A549 (cell line): ENCODE measurements around the gene PKD1.

Source experiments
- CEBPB ChIP-seq, 2 experiments: fragments of >200 bp in 1 of 2; sonication (Bioruptor Twin) in 1 of 2; formaldehyde crosslinking in 1 of 2; IDR thresholded peaks; 2 replicates each; pipeline ENCODE4 v1.6.1; 2012 to 2016
- E2F6 ChIP-seq: IDR thresholded peaks from 2 replicates; pipeline ENCODE4 v1.6.1; 2012; ENCODE audit warnings: low read depth, borderline replicate concordance
- ESRRA ChIP-seq: fragments of 150-350 bp; IDR thresholded peaks from 2 replicates; pipeline ENCODE4 v1.6.1; 2014; ENCODE audit warnings: mild to moderate bottlenecking, low read length, borderline replicate concordance
- RAD21 ChIP-seq, 2 experiments: fragments of >200 bp in 1 of 2; sonication (Bioruptor Twin) in 1 of 2; formaldehyde crosslinking in 1 of 2; IDR thresholded peaks in 1 of 2; conservative IDR thresholded peaks in 1 of 2; 2 replicates in 1 of 2; 3 replicates in 1 of 2; pipeline ENCODE4 v1.6.1; 2012 to 2018; ENCODE audit warnings: inconsistent platforms in 1 of 2
- TP53 ChIP-seq: fragments of 250-450 bp; sonication (Bioruptor Pico); IDR thresholded peaks from 2 replicates; pipeline ENCODE4 v1.5.0; 2021; ENCODE audit warnings: mild to moderate bottlenecking, moderate library complexity
- TF ChIP-seq, protein P1 (sequence below): fragments of >200 bp; sonication (Bioruptor Twin); formaldehyde crosslinking; IDR thresholded peaks from 3 replicates; pipeline ENCODE4 v1.6.1; 2016

DNA sequence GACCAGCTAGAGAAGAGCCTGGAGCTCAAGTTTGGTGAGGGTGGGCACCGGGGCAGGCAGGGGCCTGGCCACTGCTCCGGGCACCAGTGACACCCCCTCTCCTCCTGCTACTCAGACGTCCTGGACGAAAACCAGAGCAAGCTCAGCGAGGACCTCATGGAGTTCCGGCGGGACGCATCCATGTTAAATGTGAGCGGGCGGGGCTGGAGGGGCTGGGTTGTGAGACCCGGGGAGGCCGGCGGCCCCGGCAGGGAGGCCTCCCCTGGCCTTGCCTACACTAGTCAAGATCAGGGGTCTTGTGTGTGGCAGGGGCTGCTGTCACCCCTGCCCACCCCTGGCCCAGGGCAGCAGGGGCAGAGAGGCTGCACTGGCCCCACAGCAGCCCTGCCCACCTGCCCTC, 37.7 kb upstream of the PKD1 start:
- TF ChIP-seq RAD21 (conservative IDR thresholded peaks at IDR 0.05 in 1 of 2, IDR thresholded peaks at IDR 0.05 in 1 of 2) (no peak), CEBPB (IDR thresholded peaks at IDR 0.05) (no peak), TP53 (CRISPR knock-in tag) (no peak), E2F6 (no peak), ESRRA (no peak)
- TF ChIP-seq, protein P1, sequence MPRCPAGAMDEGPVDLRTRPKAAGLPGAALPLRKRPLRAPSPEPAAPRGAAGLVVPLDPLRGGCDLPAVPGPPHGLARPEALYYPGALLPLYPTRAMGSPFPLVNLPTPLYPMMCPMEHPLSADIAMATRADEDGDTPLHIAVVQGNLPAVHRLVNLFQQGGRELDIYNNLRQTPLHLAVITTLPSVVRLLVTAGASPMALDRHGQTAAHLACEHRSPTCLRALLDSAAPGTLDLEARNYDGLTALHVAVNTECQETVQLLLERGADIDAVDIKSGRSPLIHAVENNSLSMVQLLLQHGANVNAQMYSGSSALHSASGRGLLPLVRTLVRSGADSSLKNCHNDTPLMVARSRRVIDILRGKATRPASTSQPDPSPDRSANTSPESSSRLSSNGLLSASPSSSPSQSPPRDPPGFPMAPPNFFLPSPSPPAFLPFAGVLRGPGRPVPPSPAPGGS, result no peak
